Neural cell (in vitro differentiated cells): Measurements from ENCODE around the gene SNX13. TPM values are rescaled to one million over a fixed set of nuclear protein-coding genes. Genes with fewer than 3 reads are reported as not detected.

Experiments
- H2AFZ ChIP-seq: fragments of 200-600, 300-800 bp; sonication (generic), shearing (Covaris generic); 2 replicates; pipeline ENCODE4 v1.6.0; 2014; ENCODE audit warnings: low read depth, mild to moderate bottlenecking, antibody characterized with exemption, low read length, moderate library complexity
- H3F3A ChIP-seq: fragments of 200-600 bp; shearing (Covaris generic); 2 replicates; pipeline ENCODE4 v1.6.1; 2016; ENCODE audit warnings: mild to moderate bottlenecking, moderate library complexity, mixed read lengths, antibody characterized with exemption, low read length; ENCODE audit not compliant: insufficient read depth, poor library complexity, severe bottlenecking
- H3K27ac ChIP-seq: fragments of 200-600, 300-800 bp; sonication (generic), shearing (Covaris generic); 2 replicates; pipeline ENCODE4 v1.5.1; 2014; ENCODE audit warnings: mild to moderate bottlenecking, low read length, moderate library complexity
- H3K27me3 ChIP-seq: fragments of 300-800, 200-600 bp; sonication (generic), shearing (Covaris generic); 2 replicates; pipeline ENCODE4 v1.6.0; 2014; ENCODE audit warnings: mild to moderate bottlenecking, low read depth, low read length, moderate library complexity; ENCODE audit not compliant: insufficient read depth
- H3K36me3 ChIP-seq: fragments of 300-800, 200-600 bp; sonication (generic), shearing (Covaris generic); 2 replicates; pipeline ENCODE4 v1.5.1; 2014; ENCODE audit warnings: mild to moderate bottlenecking, antibody characterized with exemption, low read length, moderate library complexity; ENCODE audit not compliant: insufficient read depth
- H3K4me2 ChIP-seq: fragments of 300-800, 200-600 bp; sonication (generic), shearing (Covaris generic); 2 replicates; pipeline ENCODE4 v1.6.0; 2014; ENCODE audit warnings: mild to moderate bottlenecking, low read length
- H3K4me3 ChIP-seq: fragments of 300-800, 200-600 bp; sonication (generic), shearing (Covaris generic); 2 replicates; pipeline ENCODE4 v1.5.1; 2014; ENCODE audit warnings: mild to moderate bottlenecking, low read length, moderate library complexity
- H3K79me2 ChIP-seq: fragments of 200-600 bp; shearing (Covaris generic); replicated peaks from 2 replicates; pipeline ENCODE4 v1.6.0; 2014; ENCODE audit warnings: mild to moderate bottlenecking, low read length, moderate library complexity; ENCODE audit not compliant: insufficient read depth
- H3K9ac ChIP-seq: fragments of 300-800, 200-600 bp; sonication (generic), shearing (Covaris generic); 2 replicates; pipeline ENCODE4 v1.6.1; 2016; ENCODE audit warnings: mild to moderate bottlenecking, low read length, mixed read lengths
- H3K9me2 ChIP-seq: fragments of 200-600 bp; shearing (Covaris generic); 2 replicates; pipeline ENCODE4 v1.6.1; 2016; ENCODE audit warnings: mild to moderate bottlenecking, low read length, mixed read lengths; ENCODE audit not compliant: insufficient read depth
- H3K9me3 ChIP-seq: fragments of 200-600, 300-800 bp; sonication (generic), shearing (Covaris generic); 2 replicates; pipeline ENCODE4 v1.6.1; 2016; ENCODE audit warnings: mild to moderate bottlenecking, mixed run types, low read length, moderate library complexity, mixed read lengths
- H4K20me1 ChIP-seq: fragments of 200-600 bp; shearing (Covaris generic); 2 replicates; pipeline ENCODE4 v1.6.1; 2016; ENCODE audit warnings: mild to moderate bottlenecking, mixed run types; ENCODE audit not compliant: insufficient read depth
- EP300 ChIP-seq: fragments of 450-650 bp; conservative IDR thresholded peaks from 2 replicates; pipeline ENCODE4 v1.6.1; 2014; ENCODE audit warnings: antibody characterized with exemption, mild to moderate bottlenecking, moderate library complexity; ENCODE audit not compliant: poor library complexity, severe bottlenecking
- EZH2 ChIP-seq: fragments of 200-600, 300-800 bp; shearing (Covaris generic), sonication (generic); IDR thresholded peaks from 2 replicates; pipeline ENCODE4 v1.6.1; 2014; ENCODE audit warnings: antibody characterized with exemption, low read length, borderline replicate concordance, mild to moderate bottlenecking; ENCODE audit not compliant: insufficient read depth, poor library complexity, severe bottlenecking
- MXI1 ChIP-seq: fragments of 450-650 bp; conservative IDR thresholded peaks from 2 replicates; pipeline ENCODE4 v1.6.1; 2014; ENCODE audit warnings: antibody characterized with exemption, mild to moderate bottlenecking; ENCODE audit not compliant: poor library complexity, severe bottlenecking
- POLR2AphosphoS5 ChIP-seq: IDR thresholded peaks from 2 replicates; pipeline ENCODE4 v1.6.1; 2012
- RAD21 ChIP-seq: fragments of 450-650 bp; conservative IDR thresholded peaks from 2 replicates; pipeline ENCODE4 v1.6.1; 2014; ENCODE audit warnings: antibody characterized with exemption, mild to moderate bottlenecking, moderate library complexity
- SMC3 ChIP-seq: fragments of 450-650 bp; conservative IDR thresholded peaks from 2 replicates; pipeline ENCODE4 v1.6.1; 2014; ENCODE audit warnings: antibody characterized with exemption, mild to moderate bottlenecking, moderate library complexity; ENCODE audit not compliant: poor library complexity
- TAF1 ChIP-seq: IDR thresholded peaks from 2 replicates; pipeline ENCODE4 v1.6.1; 2012; ENCODE audit warnings: low read depth
- polyA plus RNA-seq: library from polyadenylated mRNA; depleted of rRNA; stranded (reverse); fragments of >200 nt; gene quantifications from 2 replicates; pipeline ENCODE4 v1.2.3, GENCODE V29; 2014
- TF ChIP-seq, protein P1 (sequence below): fragments of 450-650 bp; IDR thresholded peaks from 2 replicates; pipeline ENCODE4 v1.5.1; 2014; ENCODE audit warnings: antibody characterized with exemption, mild to moderate bottlenecking, moderate library complexity; ENCODE audit not compliant: poor library complexity, severe bottlenecking
- TF ChIP-seq, protein P2 (sequence below): IDR thresholded peaks from 2 replicates; pipeline ENCODE4 v1.6.1; 2012; ENCODE audit warnings: borderline replicate concordance

SNX13 gene
- polyA plus RNA-seq, 1 donor from 2014 or later, result 50.6 TPM

DNA sequence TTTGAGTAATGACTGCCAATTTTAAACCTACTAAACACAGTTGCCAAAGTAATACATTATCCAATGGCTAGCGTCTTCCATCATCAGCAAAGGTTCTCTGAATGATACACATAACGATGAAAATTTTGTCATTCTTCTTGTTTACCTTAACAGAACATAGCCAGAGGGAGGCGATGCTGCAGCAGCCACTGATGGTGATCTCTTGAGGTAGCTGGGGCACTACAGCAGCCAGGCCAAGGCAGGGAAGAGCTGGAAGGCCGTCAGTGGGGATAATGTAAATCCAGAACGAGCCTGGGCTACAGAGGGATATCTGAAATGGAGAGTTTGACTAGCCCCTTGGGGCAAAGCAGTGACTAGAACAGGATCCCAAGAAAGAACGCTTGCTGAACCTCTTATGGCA lies 48.6 kb upstream of the SNX13 start:
- Histone ChIP-seq H3K9me2 (no peaks in the 10 kb centered on the region), H3K27me3 (no peaks in the 10 kb centered on the region), H3K27ac (no peak overlapping the region), H3K4me2 (no peak overlapping the region), H3K9ac (no peak overlapping the region), H3K36me3 (no peaks in the 10 kb centered on the region), H3K4me3 (no peak overlapping the region), H3K9me3 (no peaks in the 10 kb centered on the region), H3F3A (no peaks in the 10 kb centered on the region), H2AFZ (no peak overlapping the region), H3K79me2 (no peaks in the 10 kb centered on the region), H4K20me1 (no peaks in the 10 kb centered on the region)
- TF ChIP-seq MXI1 (no peak), TAF1 (no peak), POLR2AphosphoS5 (no peak), EZH2 (no peak), RAD21 (no peak), EP300 (no peak)
- TF ChIP-seq, protein P1, sequence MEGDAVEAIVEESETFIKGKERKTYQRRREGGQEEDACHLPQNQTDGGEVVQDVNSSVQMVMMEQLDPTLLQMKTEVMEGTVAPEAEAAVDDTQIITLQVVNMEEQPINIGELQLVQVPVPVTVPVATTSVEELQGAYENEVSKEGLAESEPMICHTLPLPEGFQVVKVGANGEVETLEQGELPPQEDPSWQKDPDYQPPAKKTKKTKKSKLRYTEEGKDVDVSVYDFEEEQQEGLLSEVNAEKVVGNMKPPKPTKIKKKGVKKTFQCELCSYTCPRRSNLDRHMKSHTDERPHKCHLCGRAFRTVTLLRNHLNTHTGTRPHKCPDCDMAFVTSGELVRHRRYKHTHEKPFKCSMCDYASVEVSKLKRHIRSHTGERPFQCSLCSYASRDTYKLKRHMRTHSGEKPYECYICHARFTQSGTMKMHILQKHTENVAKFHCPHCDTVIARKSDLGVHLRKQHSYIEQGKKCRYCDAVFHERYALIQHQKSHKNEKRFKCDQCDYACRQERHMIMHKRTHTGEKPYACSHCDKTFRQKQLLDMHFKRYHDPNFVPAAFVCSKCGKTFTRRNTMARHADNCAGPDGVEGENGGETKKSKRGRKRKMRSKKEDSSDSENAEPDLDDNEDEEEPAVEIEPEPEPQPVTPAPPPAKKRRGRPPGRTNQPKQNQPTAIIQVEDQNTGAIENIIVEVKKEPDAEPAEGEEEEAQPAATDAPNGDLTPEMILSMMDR, result no peak
- TF ChIP-seq, protein P2, sequence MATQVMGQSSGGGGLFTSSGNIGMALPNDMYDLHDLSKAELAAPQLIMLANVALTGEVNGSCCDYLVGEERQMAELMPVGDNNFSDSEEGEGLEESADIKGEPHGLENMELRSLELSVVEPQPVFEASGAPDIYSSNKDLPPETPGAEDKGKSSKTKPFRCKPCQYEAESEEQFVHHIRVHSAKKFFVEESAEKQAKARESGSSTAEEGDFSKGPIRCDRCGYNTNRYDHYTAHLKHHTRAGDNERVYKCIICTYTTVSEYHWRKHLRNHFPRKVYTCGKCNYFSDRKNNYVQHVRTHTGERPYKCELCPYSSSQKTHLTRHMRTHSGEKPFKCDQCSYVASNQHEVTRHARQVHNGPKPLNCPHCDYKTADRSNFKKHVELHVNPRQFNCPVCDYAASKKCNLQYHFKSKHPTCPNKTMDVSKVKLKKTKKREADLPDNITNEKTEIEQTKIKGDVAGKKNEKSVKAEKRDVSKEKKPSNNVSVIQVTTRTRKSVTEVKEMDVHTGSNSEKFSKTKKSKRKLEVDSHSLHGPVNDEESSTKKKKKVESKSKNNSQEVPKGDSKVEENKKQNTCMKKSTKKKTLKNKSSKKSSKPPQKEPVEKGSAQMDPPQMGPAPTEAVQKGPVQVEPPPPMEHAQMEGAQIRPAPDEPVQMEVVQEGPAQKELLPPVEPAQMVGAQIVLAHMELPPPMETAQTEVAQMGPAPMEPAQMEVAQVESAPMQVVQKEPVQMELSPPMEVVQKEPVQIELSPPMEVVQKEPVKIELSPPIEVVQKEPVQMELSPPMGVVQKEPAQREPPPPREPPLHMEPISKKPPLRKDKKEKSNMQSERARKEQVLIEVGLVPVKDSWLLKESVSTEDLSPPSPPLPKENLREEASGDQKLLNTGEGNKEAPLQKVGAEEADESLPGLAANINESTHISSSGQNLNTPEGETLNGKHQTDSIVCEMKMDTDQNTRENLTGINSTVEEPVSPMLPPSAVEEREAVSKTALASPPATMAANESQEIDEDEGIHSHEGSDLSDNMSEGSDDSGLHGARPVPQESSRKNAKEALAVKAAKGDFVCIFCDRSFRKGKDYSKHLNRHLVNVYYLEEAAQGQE, result no peak

DNA sequence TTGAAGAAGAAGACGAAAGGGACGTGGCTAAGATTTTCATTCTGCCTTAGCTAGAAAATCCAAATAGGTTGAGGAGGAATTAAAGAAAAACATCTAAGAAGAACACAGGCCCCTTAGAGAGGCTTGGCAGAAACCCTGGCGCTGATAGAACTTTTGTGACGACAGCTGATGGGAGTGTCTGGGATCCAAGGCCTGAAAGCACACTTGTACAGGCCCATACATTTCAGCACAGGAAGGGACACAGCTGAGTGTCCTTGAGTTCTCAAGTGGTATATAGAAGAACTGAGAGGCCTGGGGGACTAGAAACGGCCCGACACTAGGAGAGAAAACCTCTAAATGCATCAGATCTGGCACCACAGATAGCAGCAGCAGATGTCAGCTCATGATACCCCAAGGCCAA lies 47.8 kb upstream of the SNX13 start:
- TF ChIP-seq MXI1, result no peak
- Histone ChIP-seq H3K27ac (no peak overlapping the region), H3K4me3 (no peak overlapping the region), H4K20me1 (no peaks in the 10 kb centered on the region), H3K4me2 (no peak overlapping the region), H3K79me2 (no peaks in the 10 kb centered on the region), H2AFZ (no peak overlapping the region), H3K9me2 (no peaks in the 10 kb centered on the region), H3K27me3 (no peaks in the 10 kb centered on the region), H3F3A (no peaks in the 10 kb centered on the region), H3K9ac (no peak overlapping the region), H3K9me3 (no peaks in the 10 kb centered on the region), H3K36me3 (no peaks in the 10 kb centered on the region)

DNA sequence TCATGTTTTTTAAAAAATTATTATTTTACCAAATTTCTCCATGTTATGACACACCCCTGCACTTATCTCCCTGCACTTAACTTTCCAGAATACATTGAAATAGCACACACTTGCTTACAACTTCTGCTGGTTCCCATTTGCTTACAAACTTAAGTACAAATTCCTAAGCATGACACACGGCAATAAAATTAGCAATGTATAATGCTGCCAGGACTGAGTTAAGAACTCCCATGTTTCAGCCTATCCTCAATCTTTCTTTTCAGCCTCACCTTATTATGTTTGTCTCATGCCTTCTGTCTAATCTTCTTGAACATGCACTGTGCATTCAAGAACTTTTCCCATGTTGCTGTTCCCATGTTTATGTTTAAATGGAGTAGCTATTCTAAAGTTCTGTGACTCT lies 46.6 kb upstream of the SNX13 start:
- Histone ChIP-seq H3K9me2 (no peaks in the 10 kb centered on the region), H3K79me2 (no peaks in the 10 kb centered on the region), H3F3A (no peaks in the 10 kb centered on the region), H3K36me3 (no peaks in the 10 kb centered on the region), H3K4me2 (no peak overlapping the region), H3K4me3 (no peak overlapping the region), H3K27me3 (no peaks in the 10 kb centered on the region), H3K27ac (no peak overlapping the region), H4K20me1 (no peaks in the 10 kb centered on the region), H2AFZ (no peak overlapping the region), H3K9ac (no peak overlapping the region), H3K9me3 (no peaks in the 10 kb centered on the region)
- TF ChIP-seq, protein P2, result no peak
- TF ChIP-seq MXI1, result no peak
- TF ChIP-seq EZH2, result no peak
- no peak for TF ChIP-seq RAD21
- TF ChIP-seq SMC3, result no peak
- TF ChIP-seq EP300, result no peak
- TF ChIP-seq, protein P1, result no peak
- no peak for TF ChIP-seq POLR2AphosphoS5
- TF ChIP-seq TAF1, result no peak
